ENCODE results near the gene FBXL7.

- no peak for TF ChIP-seq EZH2phosphoT487 (IDR thresholded peaks at IDR 0.05; ENCODE audit: low read depth)
- TF ChIP-seq, protein P1, sequence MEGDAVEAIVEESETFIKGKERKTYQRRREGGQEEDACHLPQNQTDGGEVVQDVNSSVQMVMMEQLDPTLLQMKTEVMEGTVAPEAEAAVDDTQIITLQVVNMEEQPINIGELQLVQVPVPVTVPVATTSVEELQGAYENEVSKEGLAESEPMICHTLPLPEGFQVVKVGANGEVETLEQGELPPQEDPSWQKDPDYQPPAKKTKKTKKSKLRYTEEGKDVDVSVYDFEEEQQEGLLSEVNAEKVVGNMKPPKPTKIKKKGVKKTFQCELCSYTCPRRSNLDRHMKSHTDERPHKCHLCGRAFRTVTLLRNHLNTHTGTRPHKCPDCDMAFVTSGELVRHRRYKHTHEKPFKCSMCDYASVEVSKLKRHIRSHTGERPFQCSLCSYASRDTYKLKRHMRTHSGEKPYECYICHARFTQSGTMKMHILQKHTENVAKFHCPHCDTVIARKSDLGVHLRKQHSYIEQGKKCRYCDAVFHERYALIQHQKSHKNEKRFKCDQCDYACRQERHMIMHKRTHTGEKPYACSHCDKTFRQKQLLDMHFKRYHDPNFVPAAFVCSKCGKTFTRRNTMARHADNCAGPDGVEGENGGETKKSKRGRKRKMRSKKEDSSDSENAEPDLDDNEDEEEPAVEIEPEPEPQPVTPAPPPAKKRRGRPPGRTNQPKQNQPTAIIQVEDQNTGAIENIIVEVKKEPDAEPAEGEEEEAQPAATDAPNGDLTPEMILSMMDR (IDR thresholded peaks at IDR 0.05; ENCODE audit: low read depth, low read length) = no peak
Measured at GRCh38 chr5:15808577-15808976, 308.6 kb downstream of the FBXL7 start.

All from OCI-LY3 (cell line).